HG03565 (cell line): ENCODE results near the gene KIF23.
"Not testable (repeated sequence)": the region's sequence is repeated elsewhere in the genome, so short reads cannot be mapped to it uniquely, and the experiment has no call there.

Experiments
- ATAC-seq: cut with Tn5 transposase; IDR thresholded peaks from one replicate; pipeline ENCODE4 v1.9.1; 2021; ENCODE audit warnings: mild to moderate bottlenecking, moderate library complexity; ENCODE audit not compliant: unreplicated experiment

The KIF23 gene

GRCh38 chr15:69434238-69434637, 20.1 kb downstream of the KIF23 start:
- no peak for ATAC-seq

- no peak for ATAC-seq
These were observed 20.5 kb downstream of the KIF23 start for GRCh38 chr15:69434679-69435078.

DNA sequence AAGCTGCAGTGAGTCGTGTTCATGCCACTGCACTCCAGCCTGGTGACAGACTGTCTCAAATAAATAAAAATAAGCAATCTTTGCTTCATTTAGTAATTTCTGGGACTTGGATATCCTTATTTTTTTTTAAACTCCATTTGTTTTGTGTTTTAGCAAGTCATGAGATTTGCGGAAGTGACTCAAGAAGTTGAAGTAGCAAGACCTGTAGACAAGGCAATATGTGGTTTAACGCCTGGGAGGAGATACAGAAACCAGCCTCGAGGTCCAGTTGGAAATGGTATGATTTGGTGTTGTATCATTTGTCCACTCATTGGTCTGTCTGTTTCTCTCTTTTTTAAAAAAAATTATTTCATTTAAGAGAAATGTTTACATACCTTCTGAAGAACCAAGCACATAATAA, 21.8 kb downstream of the KIF23 start:
- no peak for ATAC-seq

DNA sequence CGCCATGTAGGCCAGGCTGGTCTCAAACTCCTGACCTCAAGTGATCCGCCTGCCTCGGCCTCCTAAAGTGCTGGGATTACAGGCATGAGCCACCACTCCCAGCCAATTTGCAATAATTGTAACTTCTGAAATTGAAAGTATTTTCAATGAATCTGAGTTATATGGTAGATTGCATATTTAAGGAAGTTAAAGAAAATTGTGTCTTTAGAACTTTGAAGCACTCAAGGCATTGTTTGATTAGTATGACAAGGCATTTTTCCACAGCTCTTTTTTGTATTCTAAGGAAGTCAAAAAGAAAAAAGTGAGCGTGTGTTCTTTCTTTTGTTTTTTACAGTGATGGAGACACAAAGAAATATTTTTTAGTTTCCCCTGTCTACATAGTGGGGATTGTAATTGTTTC, 22.8 kb downstream of the KIF23 start:
- no peak for ATAC-seq

DNA sequence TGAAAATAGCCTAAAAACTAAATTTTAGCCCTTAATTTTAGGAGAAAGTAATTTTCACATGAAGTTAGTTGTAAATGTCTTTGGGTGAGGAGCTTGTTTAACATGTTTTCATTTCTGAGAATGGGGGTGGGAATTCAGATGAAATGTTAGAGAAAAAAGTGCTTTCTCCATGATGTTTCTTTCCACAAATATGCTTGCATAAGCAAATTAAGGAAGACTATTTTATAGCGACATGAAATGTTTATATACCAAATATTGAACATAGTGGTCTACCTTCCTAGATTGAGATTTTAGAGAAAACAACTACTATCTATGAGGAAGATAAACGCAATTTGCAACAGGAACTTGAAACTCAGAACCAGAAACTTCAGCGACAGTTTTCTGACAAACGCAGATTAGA, 25.5 kb downstream of the KIF23 start:
- no peak for ATAC-seq

DNA sequence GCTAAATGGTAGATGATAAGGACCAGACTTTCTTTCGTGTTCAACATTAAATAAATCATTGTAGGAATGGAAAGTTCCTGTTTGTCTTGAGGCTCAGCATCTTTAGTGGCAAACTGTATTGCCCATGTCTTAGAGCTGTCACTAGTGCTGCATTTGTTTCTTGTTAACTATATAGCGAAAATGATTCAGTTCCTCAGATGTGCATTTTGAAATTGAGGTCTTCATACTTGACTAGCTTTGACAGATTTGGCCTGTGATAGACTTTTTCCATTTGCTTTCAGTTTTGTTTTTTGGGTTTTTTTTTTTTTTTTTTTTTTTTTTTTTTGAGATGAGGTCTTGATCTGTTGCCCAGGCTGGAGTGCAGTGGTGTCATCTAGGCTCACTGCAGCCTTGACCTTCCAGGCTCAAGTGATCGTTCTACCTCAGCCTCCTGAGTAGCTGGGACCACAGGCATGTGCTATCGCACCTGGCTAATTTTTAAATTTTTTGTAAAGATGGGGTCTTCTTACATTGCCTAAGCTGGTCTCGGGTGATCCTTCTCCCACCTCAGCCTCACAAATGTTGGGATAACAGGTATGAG, 29.0 kb downstream of the KIF23 start:
- ATAC-seq: peak; percentile 40

GRCh38 chr15:69444686-69445085, 30.5 kb downstream of the KIF23 start:
- ATAC-seq: no peak

- ATAC-seq: no peak
These were observed 32.8 kb downstream of the KIF23 start for GRCh38 chr15:69446953-69447352.

GRCh38 chr15:69450221-69450620, 36.1 kb downstream of the KIF23 start:
- not testable (repeated sequence) for ATAC-seq

DNA sequence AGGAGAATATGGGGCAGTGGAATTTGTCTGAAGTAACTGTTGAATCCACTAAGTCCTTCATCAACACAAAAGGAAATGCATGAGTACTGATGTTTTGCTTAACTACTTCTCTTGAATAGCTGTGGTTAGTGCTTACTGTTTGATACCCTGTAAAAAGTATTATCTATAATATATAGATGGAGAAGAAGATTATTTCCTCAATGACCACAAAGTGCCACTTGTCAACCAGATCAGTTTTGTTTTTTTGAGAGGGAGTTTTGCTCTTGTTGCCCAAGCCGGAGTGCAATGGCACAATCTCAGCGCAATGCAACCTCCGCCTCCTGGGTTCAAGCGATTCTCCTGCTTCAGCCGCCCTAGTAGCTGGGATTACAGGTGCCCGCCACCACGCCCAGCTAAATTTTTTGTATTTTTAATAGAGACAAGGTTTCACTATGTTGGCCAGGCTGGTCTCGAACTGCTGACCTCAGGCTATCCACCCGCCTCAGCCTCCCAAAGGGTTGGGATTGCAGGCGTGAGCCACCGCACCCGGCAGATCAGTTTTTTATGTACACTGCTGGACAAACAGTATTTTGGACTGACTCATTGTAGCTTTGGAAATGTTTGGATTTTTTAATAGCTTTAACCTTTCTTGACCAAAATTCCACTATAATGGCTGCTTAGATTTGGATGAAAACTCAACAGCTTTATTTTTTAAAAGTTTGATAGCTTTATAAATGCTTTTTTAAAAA, 37.0 kb downstream of the KIF23 start:
- ATAC-seq: no peak

GRCh38 chr15:69451951-69452691, 38.0 kb downstream of the KIF23 start:
- ATAC-seq: peak; percentile 15

DNA sequence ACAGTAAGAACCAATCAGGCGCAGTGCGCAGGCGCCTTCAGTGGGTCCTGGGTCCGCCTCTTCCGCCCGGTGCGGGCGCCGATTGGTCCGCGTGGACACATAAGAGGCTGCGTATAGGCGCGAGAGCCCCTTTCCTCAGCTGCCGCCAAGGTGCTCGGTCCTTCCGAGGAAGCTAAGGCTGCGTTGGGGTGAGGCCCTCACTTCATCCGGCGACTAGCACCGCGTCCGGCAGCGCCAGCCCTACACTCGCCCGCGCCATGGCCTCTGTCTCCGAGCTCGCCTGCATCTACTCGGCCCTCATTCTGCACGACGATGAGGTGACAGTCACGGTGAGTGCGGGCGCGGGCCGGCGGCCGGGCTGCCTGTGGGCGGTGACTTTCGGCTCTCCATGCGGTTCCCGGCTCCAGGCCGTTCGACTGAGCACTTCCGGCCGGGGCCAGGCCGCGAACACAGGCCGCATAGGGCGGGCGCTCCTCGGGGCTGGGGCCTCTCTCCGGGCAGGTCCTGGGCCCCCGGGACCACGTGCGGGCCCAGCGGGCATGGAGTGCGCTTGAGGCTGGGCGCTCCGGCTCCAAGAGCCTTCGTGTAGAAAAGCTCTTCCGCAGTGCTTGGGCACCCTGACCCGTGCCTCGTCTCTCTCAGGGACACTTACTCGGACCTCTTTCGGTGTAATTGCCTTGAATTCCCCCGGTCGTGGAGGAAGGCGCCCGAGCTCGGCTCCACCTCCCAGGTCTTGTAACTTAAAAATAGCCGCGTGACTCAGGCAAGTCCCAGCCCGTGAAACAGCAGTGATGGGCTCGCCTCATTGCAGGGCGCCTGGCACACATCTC, 38.8 kb downstream of the KIF23 start, which contains the start of gene RPLP1:
Gene RPLP1 (plus strand): TSS at position 127 of the 830 bp plus-strand sequence. CDS start 131 bp downstream, at position 258.
- peak; percentile 76 for ATAC-seq

GRCh38 chr15:69454953-69455352, 40.8 kb downstream of the KIF23 start:
- no peak for ATAC-seq

GRCh38 chr15:69456208-69457166, 42.3 kb downstream of the KIF23 start:
- no peak for ATAC-seq

- no peak for ATAC-seq
These were observed 43.4 kb downstream of the KIF23 start for GRCh38 chr15:69457304-69458280.

- no peak for ATAC-seq
These were observed 44.9 kb downstream of the KIF23 start for GRCh38 chr15:69459066-69459465.

DNA sequence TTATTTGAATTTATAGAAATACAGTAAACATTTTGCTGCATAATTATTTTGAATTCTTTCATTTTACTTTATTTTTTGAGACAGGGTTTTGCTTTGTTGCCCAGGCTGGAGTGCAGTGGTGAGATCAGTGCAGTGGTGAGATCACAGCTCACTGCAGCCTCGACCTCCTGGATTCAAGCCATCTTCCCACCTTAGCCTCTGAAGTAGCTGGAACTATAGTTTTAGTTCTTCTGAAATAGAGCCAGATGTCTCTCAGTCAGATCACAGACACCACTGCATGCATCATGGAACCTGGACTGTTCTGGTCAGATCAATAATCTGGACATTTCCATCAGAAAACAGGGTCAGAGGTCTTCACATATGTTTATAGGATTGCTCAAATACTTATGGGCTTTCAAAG, 46.3 kb downstream of the KIF23 start:
- no peak for ATAC-seq

- ATAC-seq: no peak
These were observed 47.9 kb downstream of the KIF23 start for GRCh38 chr15:69462030-69462492.
